COLO668 (cell line): Measurements from ENCODE around the gene TRPM2.

Source experiments
- DNase-seq: peaks from one replicate; lab custom pipeline; 2025; ENCODE audit not compliant: unreplicated experiment; lab: John Stamatoyannopoulos, UW

Gene TRPM2

GRCh38 chr21:44477131-44477530 lies 123.7 kb downstream of the TRPM2 start:
- DNase-seq, result peak; percentile 70

GRCh38 chr21:44477712-44478111 lies 124.3 kb downstream of the TRPM2 start:
- DNase-seq, result peak; percentile 87

GRCh38 chr21:44478124-44478800 lies 124.8 kb downstream of the TRPM2 start:
- DNase-seq, result no peak

- DNase-seq, result no peak
Observed at GRCh38 chr21:44478801-44479167, 125.4 kb downstream of the TRPM2 start.

- peak; percentile 56 for DNase-seq
Observed at GRCh38 chr21:44479556-44480199, 126.3 kb downstream of the TRPM2 start.

GRCh38 chr21:44480200-44481053 lies 127.0 kb downstream of the TRPM2 start:
- peak; percentile 33 for DNase-seq

- no peak for DNase-seq
Observed at GRCh38 chr21:44482581-44483287, 129.3 kb downstream of the TRPM2 start.

GRCh38 chr21:44483288-44484237 lies 130.1 kb downstream of the TRPM2 start:
- no peak for DNase-seq

GRCh38 chr21:44484498-44485253 lies 131.3 kb downstream of the TRPM2 start:
- DNase-seq, result no peak

- peak; percentile 89 for DNase-seq
Observed at GRCh38 chr21:44485254-44485793, 131.9 kb downstream of the TRPM2 start.

GRCh38 chr21:44485796-44486195 lies 132.4 kb downstream of the TRPM2 start:
- DNase-seq, result no peak

- peak; percentile 45 for DNase-seq
Observed at GRCh38 chr21:44486302-44486701, 132.9 kb downstream of the TRPM2 start.

- DNase-seq, result peak; percentile 48
Observed at GRCh38 chr21:44487831-44488230, 134.4 kb downstream of the TRPM2 start.

- no peak for DNase-seq
Observed at GRCh38 chr21:44489962-44490361, 136.5 kb downstream of the TRPM2 start.

- no peak for DNase-seq
Observed at GRCh38 chr21:44490405-44490804, 137.0 kb downstream of the TRPM2 start.

- DNase-seq, result no peak
Observed at GRCh38 chr21:44490816-44491215, 137.4 kb downstream of the TRPM2 start.
